Measurements from ENCODE around the gene RPP25L.

GRCh38 chr9:34564617-34565016 lies 47.3 kb downstream of the RPP25L start:
- TF ChIP-seq RAD21 (IDR thresholded peaks at IDR 0.05; ENCODE audit: low read length) (no peak), POLR2A (IDR thresholded peaks at IDR 0.05; ENCODE audit: low read depth, low read length) (no peak), CEBPB (IDR thresholded peaks at IDR 0.05; ENCODE audit: low read depth, low read length) (no peak)
- TF ChIP-seq, protein P1, sequence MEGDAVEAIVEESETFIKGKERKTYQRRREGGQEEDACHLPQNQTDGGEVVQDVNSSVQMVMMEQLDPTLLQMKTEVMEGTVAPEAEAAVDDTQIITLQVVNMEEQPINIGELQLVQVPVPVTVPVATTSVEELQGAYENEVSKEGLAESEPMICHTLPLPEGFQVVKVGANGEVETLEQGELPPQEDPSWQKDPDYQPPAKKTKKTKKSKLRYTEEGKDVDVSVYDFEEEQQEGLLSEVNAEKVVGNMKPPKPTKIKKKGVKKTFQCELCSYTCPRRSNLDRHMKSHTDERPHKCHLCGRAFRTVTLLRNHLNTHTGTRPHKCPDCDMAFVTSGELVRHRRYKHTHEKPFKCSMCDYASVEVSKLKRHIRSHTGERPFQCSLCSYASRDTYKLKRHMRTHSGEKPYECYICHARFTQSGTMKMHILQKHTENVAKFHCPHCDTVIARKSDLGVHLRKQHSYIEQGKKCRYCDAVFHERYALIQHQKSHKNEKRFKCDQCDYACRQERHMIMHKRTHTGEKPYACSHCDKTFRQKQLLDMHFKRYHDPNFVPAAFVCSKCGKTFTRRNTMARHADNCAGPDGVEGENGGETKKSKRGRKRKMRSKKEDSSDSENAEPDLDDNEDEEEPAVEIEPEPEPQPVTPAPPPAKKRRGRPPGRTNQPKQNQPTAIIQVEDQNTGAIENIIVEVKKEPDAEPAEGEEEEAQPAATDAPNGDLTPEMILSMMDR (conservative IDR thresholded peaks at IDR 0.05; ENCODE audit: low read depth, low read length), result no peak

Data from IMR-90 (cell line).